Uterus (tissue), 2 donors: Measurements from ENCODE around the gene COLGALT1.

Experiments used
- CTCF ChIP-seq, 4 experiments: fragments of 200-600 bp in 2 of 4; fragments of 450-650 bp in 2 of 4; sonication (generic) in 2 of 4; IDR thresholded peaks; one replicate each; pipeline ENCODE4 v1.5.1; 2016 to 2019; ENCODE audit warnings: antibody characterized with exemption in 4 of 4, mild to moderate bottlenecking in 2 of 4, moderate library complexity in 1 of 4
- POLR2A ChIP-seq, 2 donors: fragments of 450-650 bp; IDR thresholded peaks; one replicate each; pipeline ENCODE4 v1.6.1; 2016; ENCODE audit warnings: antibody characterized with exemption in 2 of 2, mild to moderate bottlenecking in 1 of 2, moderate library complexity in 1 of 2

- no peak for TF ChIP-seq CTCF (IDR thresholded peaks at IDR 0.05)
- TF ChIP-seq POLR2A (IDR thresholded peaks at IDR 0.05) = no peak
Measured at GRCh38 chr19:17615889-17616685, 60.6 kb downstream of the COLGALT1 start.
